Neutrophil (primary cell): ENCODE measurements around the gene PLXNA4.

Experiments used
- H3K27ac ChIP-seq: fragments of 200-600 bp; sonication (generic); 2 replicates; pipeline ENCODE4 v1.5.1; 2016; ENCODE audit warnings: mild to moderate bottlenecking, moderate library complexity
- H3K27me3 ChIP-seq: fragments of 200-600 bp; sonication (generic); 2 replicates; pipeline ENCODE4 v1.6.0; 2016; ENCODE audit warnings: mild to moderate bottlenecking
- H3K36me3 ChIP-seq: fragments of 200-600 bp; sonication (generic); 2 replicates; pipeline ENCODE4 v1.5.1; 2017
- H3K4me1 ChIP-seq, 2 experiments: fragments of 200-600 bp in 1 of 2; sonication (generic) in 1 of 2; 1 replicate in 1 of 2; 2 replicates in 1 of 2; pipeline versions ENCODE4 v1.5.1 to v1.6.1; 2013 to 2016; ENCODE audit warnings: low read depth in 1 of 2, low read length in 1 of 2, mild to moderate bottlenecking in 1 of 2, moderate library complexity in 1 of 2; ENCODE audit not compliant: control insufficient read depth in 1 of 2, insufficient read depth in 1 of 2
- H3K4me3 ChIP-seq, 2 experiments: fragments of 200-600 bp in 1 of 2; sonication (generic) in 1 of 2; 1 replicate in 1 of 2; 2 replicates in 1 of 2; pipeline ENCODE4 v1.5.1; 2013 to 2016; ENCODE audit warnings: low read depth in 1 of 2, low read length in 1 of 2, mild to moderate bottlenecking in 1 of 2, moderate library complexity in 1 of 2
- H3K9me3 ChIP-seq: fragments of 200-600 bp; sonication (generic); 2 replicates; pipeline ENCODE4 v1.5.1; 2016
- TF ChIP-seq, protein P1 (sequence below): fragments of 200-600 bp; sonication (generic); IDR thresholded peaks from 2 replicates; pipeline ENCODE4 v1.5.1; 2016; ENCODE audit warnings: antibody characterized with exemption

The PLXNA4 gene

DNA sequence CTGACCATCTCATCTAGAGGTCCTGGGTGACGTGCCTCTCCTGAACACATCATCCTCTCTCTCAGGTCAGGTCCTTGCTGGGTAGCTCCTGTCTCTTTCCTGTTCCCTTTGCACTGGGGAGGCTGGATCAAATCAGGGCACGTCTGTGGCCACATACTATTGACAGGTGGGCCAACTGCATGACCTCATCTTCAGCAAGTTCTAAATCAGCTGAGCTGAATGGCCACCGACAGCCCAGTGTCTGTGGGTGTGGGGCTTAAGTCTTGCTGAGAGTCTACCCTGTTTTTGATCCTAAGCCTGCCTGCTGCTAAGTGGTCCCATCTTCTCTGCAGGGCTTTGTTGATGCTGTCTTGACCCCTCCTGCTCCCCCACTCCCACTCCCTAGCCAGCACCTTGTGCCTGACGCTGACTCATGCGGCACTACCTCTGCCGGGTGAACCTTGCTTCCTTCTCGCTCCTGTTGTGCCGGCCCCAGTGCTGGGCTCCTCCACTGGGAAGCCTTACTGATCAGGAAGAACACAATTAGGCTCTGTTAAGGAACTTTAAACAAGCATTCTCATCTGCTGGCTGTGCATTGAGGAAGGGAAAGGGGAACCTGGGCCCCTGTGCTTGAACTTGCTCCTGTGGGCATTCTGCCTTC, 440.4 kb downstream of the PLXNA4 start:
- Histone ChIP-seq H3K4me1 (no peaks in the 10 kb centered on the region), H3K9me3 (no peaks in the 10 kb centered on the region), H3K27me3 (no peaks in the 10 kb centered on the region), H3K4me3 (no peak overlapping the region), H3K36me3 (no peaks in the 10 kb centered on the region), H3K27ac (no peak overlapping the region)
- TF ChIP-seq, protein P1, sequence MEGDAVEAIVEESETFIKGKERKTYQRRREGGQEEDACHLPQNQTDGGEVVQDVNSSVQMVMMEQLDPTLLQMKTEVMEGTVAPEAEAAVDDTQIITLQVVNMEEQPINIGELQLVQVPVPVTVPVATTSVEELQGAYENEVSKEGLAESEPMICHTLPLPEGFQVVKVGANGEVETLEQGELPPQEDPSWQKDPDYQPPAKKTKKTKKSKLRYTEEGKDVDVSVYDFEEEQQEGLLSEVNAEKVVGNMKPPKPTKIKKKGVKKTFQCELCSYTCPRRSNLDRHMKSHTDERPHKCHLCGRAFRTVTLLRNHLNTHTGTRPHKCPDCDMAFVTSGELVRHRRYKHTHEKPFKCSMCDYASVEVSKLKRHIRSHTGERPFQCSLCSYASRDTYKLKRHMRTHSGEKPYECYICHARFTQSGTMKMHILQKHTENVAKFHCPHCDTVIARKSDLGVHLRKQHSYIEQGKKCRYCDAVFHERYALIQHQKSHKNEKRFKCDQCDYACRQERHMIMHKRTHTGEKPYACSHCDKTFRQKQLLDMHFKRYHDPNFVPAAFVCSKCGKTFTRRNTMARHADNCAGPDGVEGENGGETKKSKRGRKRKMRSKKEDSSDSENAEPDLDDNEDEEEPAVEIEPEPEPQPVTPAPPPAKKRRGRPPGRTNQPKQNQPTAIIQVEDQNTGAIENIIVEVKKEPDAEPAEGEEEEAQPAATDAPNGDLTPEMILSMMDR: no peak

DNA sequence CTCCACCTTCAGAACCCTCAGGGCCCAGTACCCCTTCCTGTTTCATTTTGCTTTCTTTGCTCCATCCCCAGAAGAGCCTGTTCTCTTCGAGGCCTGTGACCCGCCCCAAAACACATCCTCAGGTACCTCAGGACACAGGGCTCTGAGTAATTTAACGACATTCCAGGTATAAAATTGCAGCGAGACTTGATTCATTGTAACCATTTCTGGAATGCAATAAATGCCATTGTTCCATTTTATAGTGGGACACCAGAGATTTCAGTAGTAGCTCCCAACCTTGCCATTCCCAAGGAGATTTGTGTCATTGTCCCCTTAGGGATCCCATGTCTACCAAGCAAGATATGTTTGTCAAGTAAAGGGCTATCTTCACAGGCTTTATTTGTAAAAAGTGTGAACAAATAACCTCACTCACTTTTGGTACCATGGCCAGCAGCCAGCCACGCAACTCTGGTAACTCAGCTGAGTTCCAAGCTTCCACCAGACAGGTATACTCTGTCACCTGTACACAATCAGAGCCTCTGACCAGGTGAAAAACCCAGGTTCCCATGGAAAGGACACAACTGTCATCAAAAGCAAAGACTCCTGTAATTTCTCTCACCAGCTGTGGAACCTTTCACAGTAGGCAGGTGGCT, 441.3 kb downstream of the PLXNA4 start:
- no peaks in the 10 kb centered on the region for H3K4me1 ChIP-seq
- TF ChIP-seq, protein P1: no peak
- H3K27ac ChIP-seq: no peak overlapping the region
- H3K9me3 ChIP-seq: no peaks in the 10 kb centered on the region
- no peaks in the 10 kb centered on the region for H3K27me3 ChIP-seq
- H3K4me3 ChIP-seq: no peak overlapping the region
- H3K36me3 ChIP-seq: no peaks in the 10 kb centered on the region

DNA sequence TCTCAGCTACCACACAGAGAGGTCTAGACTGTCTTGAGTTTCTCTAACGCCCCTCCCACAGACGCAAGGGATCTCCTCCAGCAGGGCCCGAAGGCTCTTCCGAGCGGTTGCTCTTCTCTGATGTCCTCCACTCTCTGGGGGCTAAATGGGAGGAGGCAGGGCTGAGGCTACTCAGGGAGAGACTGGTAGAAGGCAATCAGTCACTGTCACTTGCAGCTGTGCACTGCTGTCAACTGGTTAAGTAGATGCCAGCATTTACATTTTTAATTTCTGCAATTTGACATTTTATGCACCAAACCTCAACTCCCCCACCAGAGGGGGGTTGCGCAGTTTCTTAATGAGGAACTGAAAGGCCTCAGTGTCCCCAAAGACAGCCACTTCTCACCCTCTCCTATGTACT, 442.8 kb downstream of the PLXNA4 start:
- H3K4me3 ChIP-seq: no peak overlapping the region
- TF ChIP-seq, protein P1: no peak
- H3K36me3 ChIP-seq: no peaks in the 10 kb centered on the region
- H3K4me1 ChIP-seq: no peaks in the 10 kb centered on the region
- H3K9me3 ChIP-seq: no peaks in the 10 kb centered on the region
- H3K27me3 ChIP-seq: no peaks in the 10 kb centered on the region
- no peak overlapping the region for H3K27ac ChIP-seq

DNA sequence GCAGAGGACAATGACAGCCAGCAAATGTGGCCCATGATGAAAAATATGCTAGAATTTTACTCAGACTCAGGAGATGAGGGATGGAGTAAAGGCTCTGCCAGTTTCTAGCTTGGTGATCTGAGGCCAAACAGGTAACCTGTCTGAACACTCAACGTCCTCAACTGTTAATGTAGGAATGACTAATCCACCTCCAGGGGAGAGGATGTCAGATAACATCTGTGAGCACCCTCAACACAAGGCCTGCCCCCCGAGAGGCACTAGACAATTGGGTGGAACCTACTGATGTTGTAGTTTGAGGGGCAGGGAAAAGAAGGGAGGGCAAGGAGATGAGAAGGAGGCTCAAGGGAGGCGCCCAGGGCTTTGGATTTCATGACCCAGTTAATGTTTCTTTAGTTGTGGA, 445.1 kb downstream of the PLXNA4 start:
- no peak overlapping the region for H3K27ac ChIP-seq
- TF ChIP-seq, protein P1: no peak

DNA sequence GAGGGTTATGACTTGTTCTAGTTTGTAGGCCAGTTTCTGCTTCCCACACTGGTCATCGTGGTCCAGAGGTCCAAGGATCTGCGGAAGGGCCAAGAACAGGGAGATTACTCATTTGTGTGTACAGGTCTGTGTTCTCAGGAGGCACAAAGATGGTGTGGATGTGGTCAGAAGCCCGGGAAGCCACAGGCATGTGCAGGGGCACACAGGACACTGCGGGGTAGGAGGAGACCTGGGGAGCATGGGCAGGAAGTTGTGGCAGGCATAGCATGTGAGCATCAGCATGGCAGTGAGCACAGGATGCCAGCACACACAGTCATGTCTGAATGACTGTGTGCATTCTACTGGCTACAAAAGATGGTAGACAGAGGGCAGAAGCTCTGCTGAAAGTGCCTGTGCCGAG, 445.8 kb downstream of the PLXNA4 start:
- no peaks in the 10 kb centered on the region for H3K27me3 ChIP-seq
- TF ChIP-seq, protein P1: no peak
- H3K9me3 ChIP-seq: no peaks in the 10 kb centered on the region
- no peak overlapping the region for H3K4me3 ChIP-seq
- H3K36me3 ChIP-seq: no peaks in the 10 kb centered on the region
- no peak overlapping the region for H3K27ac ChIP-seq
- no peaks in the 10 kb centered on the region for H3K4me1 ChIP-seq

More for the DNA sequence above, 445.1 kb downstream of the PLXNA4 start:
- Histone ChIP-seq H3K27me3 (no peaks in the 10 kb centered on the region), H3K36me3 (no peaks in the 10 kb centered on the region), H3K4me3 (no peak overlapping the region), H3K9me3 (no peaks in the 10 kb centered on the region), H3K4me1 (no peaks in the 10 kb centered on the region)
